Activated CD4-positive, alpha-beta T cell treated with anti-CD3 and anti-CD28 coated beads, Interleukin-10, Interleukin-2, amounts not matched to agents 100 ng/mL and 50 ng/mL, durations not matched to agents 16 hours and 8 hours (primary cell): ENCODE measurements around the gene LTBP1.

Experiments used
- DNase-seq: peaks from one replicate; pipeline ENCODE4 v3.0.0-alpha.2; 2020

Gene LTBP1

GRCh38 chr2:33236482-33237385 lies 290.0 kb downstream of the LTBP1 start:
- no peak for DNase-seq

- DNase-seq: no peak
These were observed 291.4 kb downstream of the LTBP1 start for GRCh38 chr2:33238111-33238510.

- DNase-seq: no peak
These were observed 293.4 kb downstream of the LTBP1 start for GRCh38 chr2:33240178-33240577.

DNA sequence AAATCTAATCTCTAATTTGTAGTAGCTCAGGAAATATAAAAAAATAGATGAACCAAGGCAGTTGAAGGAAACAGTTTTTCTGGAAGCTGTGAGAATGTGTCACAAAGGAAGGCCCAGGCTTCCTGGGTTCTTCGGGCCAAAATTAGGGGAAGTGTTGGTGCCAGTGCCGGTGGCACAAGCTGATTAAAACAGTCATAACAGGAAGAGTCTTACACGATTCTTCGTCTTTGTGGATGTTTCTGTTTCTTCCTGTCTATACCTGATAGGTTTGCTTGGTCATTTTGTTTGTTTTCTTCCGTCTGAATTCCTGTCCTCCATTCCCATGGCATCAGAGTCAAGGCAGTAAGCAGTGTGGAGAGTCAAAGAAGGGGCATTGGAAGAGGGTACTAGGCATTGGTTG lies 294.3 kb downstream of the LTBP1 start:
- no peak for DNase-seq

DNA sequence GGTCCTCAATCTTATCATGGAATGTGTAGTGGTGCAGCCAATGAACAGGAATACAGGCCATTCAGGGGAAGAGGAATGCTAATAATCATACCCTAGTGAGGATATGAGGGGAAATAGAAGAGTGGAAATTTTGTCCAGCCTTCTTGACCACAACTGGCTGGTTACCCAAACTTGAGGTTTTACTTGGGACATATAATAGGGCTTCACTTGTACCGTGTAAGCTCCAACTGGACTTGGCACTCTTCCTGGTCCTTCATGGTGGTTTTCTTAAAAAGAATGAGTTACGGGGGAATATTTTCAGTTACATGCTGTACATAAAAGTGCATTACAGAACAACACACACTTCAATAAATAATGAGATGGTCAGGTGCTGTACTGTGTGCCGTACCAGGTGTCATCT lies 294.8 kb downstream of the LTBP1 start:
- no peak for DNase-seq

GRCh38 chr2:33242845-33243244 lies 296.1 kb downstream of the LTBP1 start:
- DNase-seq: peak; percentile 5

GRCh38 chr2:33246432-33246831 lies 299.7 kb downstream of the LTBP1 start:
- no peak for DNase-seq

DNA sequence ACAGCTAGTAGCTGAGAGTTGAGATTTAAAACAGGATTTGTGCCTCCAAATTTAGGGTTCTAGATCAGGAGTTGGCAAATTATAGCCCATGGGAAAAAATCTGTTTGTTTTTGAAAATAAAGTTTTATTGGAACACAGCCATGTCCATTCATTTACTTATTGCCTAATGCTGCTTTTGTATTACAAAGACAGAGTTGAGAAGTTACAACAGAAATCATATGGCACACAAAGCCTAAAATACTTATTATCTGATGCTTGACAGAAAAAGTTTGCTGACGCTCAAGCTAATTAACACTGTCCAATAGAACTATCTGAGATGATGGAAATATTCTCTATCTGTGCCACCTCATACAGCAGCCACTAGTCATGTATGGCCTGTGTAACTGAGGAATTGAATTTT lies 300.6 kb downstream of the LTBP1 start:
- DNase-seq: no peak

DNA sequence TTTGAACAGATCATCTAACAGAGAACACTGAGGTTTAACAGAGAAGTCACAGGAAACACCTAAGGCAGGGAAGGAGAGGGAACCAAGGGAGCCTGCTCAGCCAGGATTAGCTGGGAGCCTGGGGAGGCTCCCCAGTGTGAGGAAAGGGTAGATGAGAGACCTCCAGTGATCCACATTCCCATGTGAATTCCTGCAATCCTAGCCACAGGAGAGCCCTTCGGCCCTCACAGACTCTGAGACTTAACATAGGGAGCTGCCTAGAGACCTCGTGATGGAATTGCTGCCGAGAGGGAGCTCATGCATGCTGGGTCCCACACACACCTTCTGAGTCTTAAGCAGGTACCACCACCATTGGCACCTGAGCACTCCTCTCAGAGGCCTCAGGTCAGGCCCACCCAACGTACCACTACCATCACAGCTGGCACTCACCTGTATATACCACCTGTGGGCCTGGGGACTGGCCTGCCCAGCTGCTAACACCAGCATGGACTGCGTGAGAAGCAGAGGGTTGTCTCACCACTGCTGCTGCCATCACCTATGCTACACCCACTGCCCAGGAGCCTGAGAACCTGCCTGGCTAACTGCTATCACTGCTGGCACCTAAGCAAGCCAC lies 303.8 kb downstream of the LTBP1 start:
- no peak for DNase-seq

DNA sequence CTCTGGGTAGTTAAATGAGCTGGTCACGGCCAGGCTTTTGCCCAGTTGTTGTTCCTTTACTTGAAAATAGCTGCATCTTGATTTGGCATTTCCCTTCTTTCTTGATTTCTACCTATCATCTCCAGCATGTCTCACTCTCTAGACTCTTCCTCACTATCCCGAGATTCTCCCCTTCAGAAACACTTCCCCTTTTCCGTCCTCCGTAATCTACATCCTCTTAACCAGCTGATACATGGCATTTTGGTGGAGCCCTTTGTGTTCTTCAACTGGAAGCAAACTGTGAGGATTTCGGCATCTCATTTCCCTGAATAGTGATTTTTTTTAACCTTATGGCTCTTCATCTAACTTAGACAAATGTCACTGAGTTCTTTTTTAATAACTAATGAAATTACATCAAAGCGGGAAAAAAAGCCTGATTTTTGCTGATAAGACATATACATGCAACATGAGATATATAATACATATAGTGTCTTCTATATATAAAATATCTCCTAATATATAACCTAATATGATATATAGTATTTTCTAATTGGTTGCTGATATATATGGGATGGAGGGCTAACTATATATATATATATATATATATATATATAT lies 309.5 kb downstream of the LTBP1 start:
- DNase-seq: no peak

DNA sequence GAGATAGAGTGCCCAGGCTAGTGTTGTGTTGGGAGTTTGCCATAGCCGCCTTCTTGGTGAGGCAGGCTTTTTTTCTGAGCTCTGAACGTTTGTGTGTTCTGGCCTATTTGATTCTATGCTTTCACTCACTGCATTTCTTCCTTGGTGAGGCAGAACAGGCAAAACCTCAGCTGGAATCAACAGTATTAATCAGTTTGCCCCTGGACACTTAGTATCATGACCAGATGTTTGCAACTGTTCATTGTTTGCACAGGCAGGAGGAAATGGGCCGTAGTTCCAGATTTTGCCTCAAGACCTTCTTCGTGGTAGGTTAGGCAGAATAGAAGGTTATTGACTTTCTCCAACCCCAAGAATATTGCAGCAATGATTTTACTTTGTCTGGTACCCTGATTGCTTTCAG lies 311.6 kb downstream of the LTBP1 start:
- no peak for DNase-seq

- DNase-seq: no peak
These were observed 315.3 kb downstream of the LTBP1 start for GRCh38 chr2:33262097-33262496.

- DNase-seq: no peak
These were observed 318.0 kb downstream of the LTBP1 start for GRCh38 chr2:33264766-33265165.

DNA sequence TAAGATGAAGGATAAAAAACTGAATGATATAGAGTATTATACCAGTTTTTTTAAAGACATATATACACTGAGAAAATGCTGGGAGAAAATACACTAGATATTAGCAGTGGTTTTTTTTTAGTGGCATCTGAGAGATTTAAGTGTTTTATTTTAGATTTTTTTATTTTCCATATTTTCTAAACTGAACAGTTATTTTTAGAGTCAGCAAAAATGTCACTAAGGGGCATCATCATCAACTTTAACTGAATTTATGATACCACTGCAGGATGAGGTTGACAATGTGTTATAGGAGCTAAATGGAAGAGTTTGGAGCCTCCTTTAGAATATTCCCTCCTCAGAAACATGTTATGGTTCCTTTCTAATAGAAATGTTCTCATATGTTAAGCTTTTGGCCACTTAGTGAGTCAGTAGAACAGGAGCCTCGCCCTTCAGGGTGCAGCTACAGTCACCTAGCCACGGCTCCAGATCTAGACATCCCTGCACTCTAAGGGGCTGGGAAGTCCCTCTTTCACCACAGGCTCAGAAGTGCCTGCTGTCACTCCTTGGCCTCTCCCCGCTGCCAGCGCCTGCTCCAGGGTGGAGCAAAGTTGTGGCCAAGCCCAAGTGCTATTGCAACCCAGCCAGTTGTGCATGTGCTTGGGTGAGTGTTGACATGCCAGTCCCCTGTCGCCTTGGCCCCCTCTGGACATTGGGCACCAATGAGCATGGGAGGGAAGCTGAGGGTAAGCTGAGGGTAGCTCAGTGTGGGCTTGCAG lies 319.0 kb downstream of the LTBP1 start:
- no peak for DNase-seq

GRCh38 chr2:33266467-33266866 lies 319.7 kb downstream of the LTBP1 start:
- no peak for DNase-seq

GRCh38 chr2:33267043-33267442 lies 320.3 kb downstream of the LTBP1 start:
- no peak for DNase-seq

GRCh38 chr2:33267756-33268155 lies 321.0 kb downstream of the LTBP1 start:
- no peak for DNase-seq

DNA sequence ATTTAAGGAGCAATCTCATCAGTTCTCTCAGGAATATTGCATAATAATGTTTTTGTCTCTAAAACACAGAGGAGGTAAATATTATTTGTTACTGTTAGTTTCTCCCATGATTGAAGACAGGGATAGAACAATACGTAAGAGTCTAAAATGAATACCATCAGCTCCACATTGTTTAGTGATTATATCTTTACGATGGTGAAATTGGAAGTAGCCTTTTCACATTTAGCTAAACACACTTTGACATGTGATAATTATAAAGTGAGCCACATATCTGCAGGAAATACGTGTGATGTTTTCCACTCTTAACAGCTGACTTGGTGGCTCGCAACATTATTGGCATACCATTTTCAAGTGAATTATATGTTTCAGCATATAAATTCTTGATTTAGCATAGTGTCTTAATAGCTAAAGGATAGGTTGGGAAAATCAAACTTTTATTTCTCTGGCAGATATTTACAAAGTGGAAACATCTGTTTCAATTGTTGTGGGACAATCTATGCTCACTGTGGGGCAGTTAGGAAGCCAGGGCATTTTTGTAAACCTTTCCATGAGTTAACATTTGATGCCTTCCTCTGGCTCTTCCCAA lies 321.6 kb downstream of the LTBP1 start:
- DNase-seq: no peak

DNA sequence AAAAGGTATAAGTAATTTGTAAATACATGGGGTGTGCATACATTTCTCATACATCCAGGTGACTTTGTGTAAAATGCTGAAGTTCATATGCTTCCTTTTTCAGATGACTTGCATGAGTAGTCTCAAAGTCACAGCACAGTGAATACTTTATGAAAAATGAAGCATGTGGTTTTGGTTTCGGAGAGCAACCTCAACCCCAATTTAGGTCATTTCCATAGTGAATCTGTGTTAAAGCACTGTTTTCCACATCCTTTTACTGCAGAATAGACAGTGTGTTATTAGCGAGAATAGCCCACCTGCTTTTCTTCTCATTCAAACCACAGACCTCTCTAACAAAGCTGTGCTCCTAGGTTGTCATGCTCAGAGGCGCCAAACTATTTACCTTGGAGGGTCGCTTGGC lies 325.2 kb downstream of the LTBP1 start:
- DNase-seq: peak; percentile 86

DNA sequence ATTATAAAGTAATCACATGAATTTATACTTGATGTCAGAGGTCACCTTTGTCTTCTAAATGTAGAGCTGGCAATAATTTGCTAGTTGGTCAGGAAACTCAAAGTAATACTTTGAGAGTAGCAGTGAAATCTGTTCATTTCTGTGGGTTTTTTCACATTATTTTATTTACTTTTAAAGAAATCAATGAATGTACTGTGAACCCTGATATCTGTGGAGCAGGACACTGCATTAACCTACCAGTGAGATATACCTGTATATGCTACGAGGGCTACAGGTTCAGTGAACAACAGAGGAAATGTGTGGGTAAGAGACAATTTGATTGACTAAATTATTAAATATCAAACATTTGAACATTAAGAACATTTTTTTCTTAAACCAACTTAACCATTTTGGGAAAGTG lies 326.7 kb downstream of the LTBP1 start:
- no peak for DNase-seq

GRCh38 chr2:33274524-33274923 lies 327.8 kb downstream of the LTBP1 start:
- no peak for DNase-seq

DNA sequence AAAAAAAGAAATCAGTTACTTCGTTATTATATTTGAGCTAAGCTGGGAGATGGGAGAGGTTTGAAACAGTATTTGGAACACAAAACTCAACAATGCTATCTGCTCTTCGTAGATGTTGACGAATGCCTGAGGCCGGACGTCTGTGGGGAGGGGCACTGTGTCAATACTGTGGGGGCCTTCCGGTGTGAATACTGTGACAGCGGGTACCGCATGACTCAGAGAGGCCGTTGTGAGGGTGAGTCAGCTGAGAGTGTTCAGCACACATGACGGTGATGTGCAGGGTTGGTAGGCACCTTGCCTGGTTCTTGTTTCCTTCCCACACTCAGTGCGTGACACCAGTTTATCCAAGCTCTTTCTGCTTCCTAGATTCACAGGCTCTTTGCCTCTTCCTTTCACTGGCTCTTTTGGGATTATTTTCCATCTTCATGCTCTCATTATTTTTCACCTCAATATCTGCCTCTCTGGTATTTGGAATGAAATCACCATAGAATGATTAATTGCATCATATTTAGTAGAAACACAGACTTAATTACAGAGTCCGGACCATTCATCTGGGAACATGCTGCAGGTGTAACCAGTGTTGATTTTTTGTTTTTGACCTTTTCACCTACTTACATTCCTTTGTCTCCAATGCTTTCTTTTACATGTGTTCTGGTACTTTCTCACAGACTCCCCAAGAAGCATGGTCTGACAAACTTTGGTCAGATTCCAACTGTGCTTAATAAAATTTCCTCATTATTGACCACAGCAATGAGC lies 329.1 kb downstream of the LTBP1 start:
- DNase-seq: peak; percentile 79
